ENCODE measurements around the gene LPP.
"Not testable (repeated sequence)": the region's sequence is repeated elsewhere in the genome, so short reads cannot be mapped to it uniquely, and the experiment has no call there.

Gene LPP

GRCh38 chr3:188583341-188584161 is 429.6 kb downstream of the LPP start:
- no peak for DNase-seq (ENCODE audit: low read depth in 2 of 2)

- peak in 1 of 2 donors; percentile 10 for DNase-seq (ENCODE audit: low read depth in 2 of 2)
These were observed 430.2 kb downstream of the LPP start for GRCh38 chr3:188584162-188584529.

- DNase-seq (ENCODE audit: low read depth in 2 of 2), result no peak
These were observed 431.2 kb downstream of the LPP start for GRCh38 chr3:188584958-188585689.

- no peak for DNase-seq (ENCODE audit: low read depth in 2 of 2)
These were observed 435.1 kb downstream of the LPP start for GRCh38 chr3:188589071-188589470.

- no peak for DNase-seq (ENCODE audit: low read depth in 2 of 2)
These were observed 435.8 kb downstream of the LPP start for GRCh38 chr3:188589771-188590170.

- no peak for DNase-seq (ENCODE audit: low read depth in 2 of 2)
These were observed 436.6 kb downstream of the LPP start for GRCh38 chr3:188590557-188590956.

GRCh38 chr3:188594139-188594538 is 440.2 kb downstream of the LPP start:
- no peak for DNase-seq (ENCODE audit: low read depth in 2 of 2)

- DNase-seq (ENCODE audit: low read depth in 2 of 2), result no peak
These were observed 442.0 kb downstream of the LPP start for GRCh38 chr3:188595890-188596376.

- no peak for DNase-seq (ENCODE audit: low read depth in 2 of 2)
These were observed 444.9 kb downstream of the LPP start for GRCh38 chr3:188598894-188599293.

- no peak for DNase-seq (ENCODE audit: low read depth in 2 of 2)
These were observed 448.2 kb downstream of the LPP start for GRCh38 chr3:188602111-188602510.

GRCh38 chr3:188602620-188603019 is 448.7 kb downstream of the LPP start:
- no peak for DNase-seq (ENCODE audit: low read depth in 2 of 2)

- no peak for DNase-seq (ENCODE audit: low read depth in 2 of 2)
These were observed 450.7 kb downstream of the LPP start for GRCh38 chr3:188604651-188605050.

- no peak for DNase-seq (ENCODE audit: low read depth in 2 of 2)
These were observed 451.3 kb downstream of the LPP start for GRCh38 chr3:188605231-188605630.

GRCh38 chr3:188605905-188606304 is 451.9 kb downstream of the LPP start:
- DNase-seq (ENCODE audit: low read depth in 2 of 2), result no peak

GRCh38 chr3:188607805-188608315 is 453.9 kb downstream of the LPP start:
- no peak for DNase-seq (ENCODE audit: low read depth in 2 of 2)

GRCh38 chr3:188608401-188608800 is 454.4 kb downstream of the LPP start:
- DNase-seq (ENCODE audit: low read depth in 2 of 2), result no peak

GRCh38 chr3:188613721-188614120 is 459.8 kb downstream of the LPP start:
- not testable (repeated sequence) for DNase-seq (ENCODE audit: low read depth in 2 of 2)

GRCh38 chr3:188617270-188617669 is 463.3 kb downstream of the LPP start:
- no peak for DNase-seq (ENCODE audit: low read depth in 2 of 2)

- no peak for DNase-seq (ENCODE audit: low read depth in 2 of 2)
These were observed 464.2 kb downstream of the LPP start for GRCh38 chr3:188617988-188618701.

- DNase-seq (ENCODE audit: low read depth in 2 of 2), result no peak
These were observed 466.8 kb downstream of the LPP start for GRCh38 chr3:188620752-188621151.

GRCh38 chr3:188624384-188624783 is 470.4 kb downstream of the LPP start:
- no peak for DNase-seq (ENCODE audit: low read depth in 2 of 2)

GRCh38 chr3:188624828-188625227 is 470.9 kb downstream of the LPP start:
- no peak for DNase-seq (ENCODE audit: low read depth in 2 of 2)

Measured in stimulated activated CD4-positive, alpha-beta T cell treated with anti-CD3 and anti-CD28 coated beads, Interleukin-1b, Interleukin-23, amount 100 ng/mL, for 4 hours (primary cell).